Measurements from ENCODE around the gene CHST11. TPM values are rescaled to one million over a fixed set of nuclear protein-coding genes. Genes with fewer than 3 reads are reported as not detected.

The CHST11 gene
- total and polyA plus RNA-seq, 10 of the 15 experiments (the other 5 are each of a cell fraction or from before 2014, with no cell fraction given): 1.9 to 38.1 (median 17.2) TPM

- TF ChIP-seq, protein P1, sequence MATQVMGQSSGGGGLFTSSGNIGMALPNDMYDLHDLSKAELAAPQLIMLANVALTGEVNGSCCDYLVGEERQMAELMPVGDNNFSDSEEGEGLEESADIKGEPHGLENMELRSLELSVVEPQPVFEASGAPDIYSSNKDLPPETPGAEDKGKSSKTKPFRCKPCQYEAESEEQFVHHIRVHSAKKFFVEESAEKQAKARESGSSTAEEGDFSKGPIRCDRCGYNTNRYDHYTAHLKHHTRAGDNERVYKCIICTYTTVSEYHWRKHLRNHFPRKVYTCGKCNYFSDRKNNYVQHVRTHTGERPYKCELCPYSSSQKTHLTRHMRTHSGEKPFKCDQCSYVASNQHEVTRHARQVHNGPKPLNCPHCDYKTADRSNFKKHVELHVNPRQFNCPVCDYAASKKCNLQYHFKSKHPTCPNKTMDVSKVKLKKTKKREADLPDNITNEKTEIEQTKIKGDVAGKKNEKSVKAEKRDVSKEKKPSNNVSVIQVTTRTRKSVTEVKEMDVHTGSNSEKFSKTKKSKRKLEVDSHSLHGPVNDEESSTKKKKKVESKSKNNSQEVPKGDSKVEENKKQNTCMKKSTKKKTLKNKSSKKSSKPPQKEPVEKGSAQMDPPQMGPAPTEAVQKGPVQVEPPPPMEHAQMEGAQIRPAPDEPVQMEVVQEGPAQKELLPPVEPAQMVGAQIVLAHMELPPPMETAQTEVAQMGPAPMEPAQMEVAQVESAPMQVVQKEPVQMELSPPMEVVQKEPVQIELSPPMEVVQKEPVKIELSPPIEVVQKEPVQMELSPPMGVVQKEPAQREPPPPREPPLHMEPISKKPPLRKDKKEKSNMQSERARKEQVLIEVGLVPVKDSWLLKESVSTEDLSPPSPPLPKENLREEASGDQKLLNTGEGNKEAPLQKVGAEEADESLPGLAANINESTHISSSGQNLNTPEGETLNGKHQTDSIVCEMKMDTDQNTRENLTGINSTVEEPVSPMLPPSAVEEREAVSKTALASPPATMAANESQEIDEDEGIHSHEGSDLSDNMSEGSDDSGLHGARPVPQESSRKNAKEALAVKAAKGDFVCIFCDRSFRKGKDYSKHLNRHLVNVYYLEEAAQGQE (IDR thresholded peaks at IDR 0.05; ENCODE audit: low read depth, low read length): no peak
- TF ChIP-seq, protein P2, sequence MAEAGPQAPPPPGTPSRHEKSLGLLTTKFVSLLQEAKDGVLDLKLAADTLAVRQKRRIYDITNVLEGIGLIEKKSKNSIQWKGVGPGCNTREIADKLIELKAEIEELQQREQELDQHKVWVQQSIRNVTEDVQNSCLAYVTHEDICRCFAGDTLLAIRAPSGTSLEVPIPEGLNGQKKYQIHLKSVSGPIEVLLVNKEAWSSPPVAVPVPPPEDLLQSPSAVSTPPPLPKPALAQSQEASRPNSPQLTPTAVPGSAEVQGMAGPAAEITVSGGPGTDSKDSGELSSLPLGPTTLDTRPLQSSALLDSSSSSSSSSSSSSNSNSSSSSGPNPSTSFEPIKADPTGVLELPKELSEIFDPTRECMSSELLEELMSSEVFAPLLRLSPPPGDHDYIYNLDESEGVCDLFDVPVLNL (IDR thresholded peaks at IDR 0.05; ENCODE audit: low read depth, low read length): no peak
- no peak for TF ChIP-seq SIX5 (IDR thresholded peaks at IDR 0.05; ENCODE audit: low read depth, low read length, severe bottlenecking)
Observed at GRCh38 chr12:104619305-104619704, 162.6 kb downstream of the CHST11 start (continued).

- RAD21 ChIA-PET (ENCODE audit: unreplicated experiment): no interaction called here
- no peak overlapping the region for H3K27ac ChIP-seq (ENCODE audit: control insufficient read depth, insufficient read depth)
- POLR2A ChIA-PET: interaction anchor here (1.1 kb wide), 1 partner anchor 17 kb away, joined by 3 read pairs; no protein-coding TSS in a partner anchor
- WGBS (ENCODE audit: insufficient coverage, insufficient replicate concordance, low lambda C conversion rate, missing lambda C conversion rate): 95% methylated on average over 5 of the region's 5 CpGs
- DNase-seq (ENCODE audit: low read depth, low spot score) (no peak), ATAC-seq (no peak), FAIRE-seq (no peak)
- H3K27me3 ChIP-seq (replicated peaks in 1 of 2; ENCODE audit: control insufficient read depth in 2 of 2, insufficient read depth in 2 of 2, low read length in 1 of 2): no peaks in the 10 kb centered on the region
- SMC1A ChIA-PET (ENCODE audit: uncharacterized antibody, unreplicated experiment): interaction anchor here (0.9 to 1.1 kb wide), 3 partner anchors 12 to 134 kb away, joined by 3 to 4 read pairs (median 4); no protein-coding TSS in a partner anchor
- no peak overlapping the region for H3K4me3 ChIP-seq
- CTCF ChIA-PET: no interaction called here
- in situ Hi-C loops (cut with MboI) (no loop called here), intact Hi-C loops (cut with micrococcal nuclease; ENCODE audit: unreplicated experiment) (no loop called here)
- H4K20me1 ChIP-seq (ENCODE audit: control insufficient read depth, insufficient read depth): no peaks in the 10 kb centered on the region
- H3K9ac ChIP-seq (ENCODE audit: control insufficient read depth, insufficient read depth, low read length): no peak overlapping the region
- no TSS peak for BruUV-seq (replicated peaks)
- TF ChIP-seq ZBED1 (IDR thresholded peaks at IDR 0.05; ENCODE audit: borderline replicate concordance): no peak
- no peak for TF ChIP-seq NFIC (IDR thresholded peaks at IDR 0.05; ENCODE audit: low read depth, low read length)
- TF ChIP-seq, protein P3, sequence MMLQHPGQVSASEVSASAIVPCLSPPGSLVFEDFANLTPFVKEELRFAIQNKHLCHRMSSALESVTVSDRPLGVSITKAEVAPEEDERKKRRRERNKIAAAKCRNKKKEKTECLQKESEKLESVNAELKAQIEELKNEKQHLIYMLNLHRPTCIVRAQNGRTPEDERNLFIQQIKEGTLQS (IDR thresholded peaks at IDR 0.05; ENCODE audit: borderline replicate concordance, extremely low read depth, low read depth, low read length): no peak
- TF ChIP-seq NR2C1 (IDR thresholded peaks at IDR 0.05): no peak
- TF ChIP-seq PAX5 (IDR thresholded peaks at IDR 0.05; ENCODE audit: borderline replicate concordance, low read depth, low read length): no peak
- no peak for TF ChIP-seq HDAC2 (IDR thresholded peaks at IDR 0.05)
- no peak for TF ChIP-seq MAX (IDR thresholded peaks at IDR 0.05; ENCODE audit: low read depth, low read length)
- TF ChIP-seq HSF1 (IDR thresholded peaks at IDR 0.05; ENCODE audit: low read depth, low read length): no peak
- no peak for TF ChIP-seq MYC (IDR thresholded peaks at IDR 0.05; ENCODE audit: insufficient read depth, insufficient read length, insufficient replicate concordance, low read length, severe bottlenecking)
- no peaks in the 10 kb centered on the region for H3K4me1 ChIP-seq (ENCODE audit: control insufficient read depth, insufficient read depth, low read length)
- no peaks in the 10 kb centered on the region; the same call in 1 of the 2 replicates for H3K79me2 ChIP-seq (ENCODE audit: control insufficient read depth, insufficient read depth, low read length)
- H3K9me3 ChIP-seq (replicated peaks; ENCODE audit: control insufficient read depth, insufficient read depth, low read length): no peaks in the 10 kb centered on the region
- H3K36me3 ChIP-seq (ENCODE audit: control insufficient read depth in 2 of 2, insufficient read depth in 2 of 2, low read length in 1 of 2): peaks cover 2 to 3% of the 10 kb centered on the region in 2 experiments; a peak in 2 of 4 replicates
- H3K4me2 ChIP-seq (ENCODE audit: control insufficient read depth, insufficient read depth): no peak overlapping the region
- no peak overlapping the region for H2AFZ ChIP-seq (ENCODE audit: control insufficient read depth, low read depth, low read length)
Observed at GRCh38 chr12:104620837-104621531, 164.2 kb downstream of the CHST11 start.
